ENCODE data around the gene L3MBTL2. TPM values are rescaled to one million over a fixed set of nuclear protein-coding genes. Genes with fewer than 3 reads are reported as not detected.
A peak's percentile ranks its signal among the peaks of the same experiment; 100 is the strongest.

Gene L3MBTL2
- total and polyA plus RNA-seq, 9 of the 15 experiments (the other 6 are each of a cell fraction or from before 2014, with no cell fraction given) = 10.3 to 23.1 (median 18.6) TPM

DNA sequence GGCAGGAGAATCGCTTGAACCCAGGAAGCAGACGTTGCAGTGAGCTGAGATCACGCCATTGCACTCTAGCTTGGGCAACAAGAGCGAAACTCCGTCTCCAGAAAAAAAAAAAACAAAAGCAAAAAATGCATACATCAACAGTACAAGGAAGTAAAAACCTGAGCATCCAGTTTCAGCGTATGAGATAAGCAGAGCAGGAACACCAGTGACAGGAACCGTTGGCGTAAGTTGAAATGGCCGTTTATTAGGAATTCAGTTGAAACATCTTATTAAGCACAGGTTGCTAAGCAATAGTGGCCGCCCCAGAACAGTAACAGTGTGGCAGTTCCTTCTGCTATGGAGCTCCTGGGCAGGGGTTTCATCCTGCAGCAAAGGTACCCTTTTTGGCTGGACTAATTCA lies 4.0 kb upstream of the L3MBTL2 start:
- no peaks in the 10 kb centered on the region for H3K9me3 ChIP-seq (replicated peaks; ENCODE audit: control insufficient read depth, insufficient read depth, low read depth, low read length)
- no peaks in the 10 kb centered on the region for H3K27me3 ChIP-seq (ENCODE audit: control insufficient read depth in 2 of 2, insufficient read depth in 2 of 2, low read length in 2 of 2)
- DNase-seq (ENCODE audit: extremely low read depth in 1 of 4, low spot score in 3 of 4) (no peak), FAIRE-seq (no peak), ATAC-seq (no peak)
- ChIA-PET CTCF (ENCODE audit: low intra/inter-chr PET ratio) (no interaction called here), POLR2A (no interaction called here)
- intact Hi-C loops (cut with micrococcal nuclease) = no loop called here
- 35% methylated on average over 6 of the region's 10 CpGs for WGBS (ENCODE audit: insufficient coverage, low coverage, missing lambda C conversion rate)
- H3K4me2 ChIP-seq (ENCODE audit: insufficient read depth, low read length) = peak overlapping the region; percentile 12; the same call in 1 of the 2 replicates
- no peak overlapping the region for H2AFZ ChIP-seq (ENCODE audit: low read depth, low read length)
- BruUV-seq (replicated peaks) = no TSS peak
- H3K79me2 ChIP-seq (ENCODE audit: control insufficient read depth, insufficient read depth, low read length) = peaks cover 10% of the 10 kb centered on the region
- no peak for TF ChIP-seq STAT5A (IDR thresholded peaks at IDR 0.05; ENCODE audit: borderline replicate concordance, low read length)
- TF ChIP-seq BCOR (IDR thresholded peaks at IDR 0.05) = no peak
- TF ChIP-seq, protein P1, sequence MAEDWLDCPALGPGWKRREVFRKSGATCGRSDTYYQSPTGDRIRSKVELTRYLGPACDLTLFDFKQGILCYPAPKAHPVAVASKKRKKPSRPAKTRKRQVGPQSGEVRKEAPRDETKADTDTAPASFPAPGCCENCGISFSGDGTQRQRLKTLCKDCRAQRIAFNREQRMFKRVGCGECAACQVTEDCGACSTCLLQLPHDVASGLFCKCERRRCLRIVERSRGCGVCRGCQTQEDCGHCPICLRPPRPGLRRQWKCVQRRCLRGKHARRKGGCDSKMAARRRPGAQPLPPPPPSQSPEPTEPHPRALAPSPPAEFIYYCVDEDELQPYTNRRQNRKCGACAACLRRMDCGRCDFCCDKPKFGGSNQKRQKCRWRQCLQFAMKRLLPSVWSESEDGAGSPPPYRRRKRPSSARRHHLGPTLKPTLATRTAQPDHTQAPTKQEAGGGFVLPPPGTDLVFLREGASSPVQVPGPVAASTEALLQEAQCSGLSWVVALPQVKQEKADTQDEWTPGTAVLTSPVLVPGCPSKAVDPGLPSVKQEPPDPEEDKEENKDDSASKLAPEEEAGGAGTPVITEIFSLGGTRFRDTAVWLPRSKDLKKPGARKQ (CRISPR knock-in tag; IDR thresholded peaks at IDR 0.05) = no peak
- TF ChIP-seq, protein P2, sequence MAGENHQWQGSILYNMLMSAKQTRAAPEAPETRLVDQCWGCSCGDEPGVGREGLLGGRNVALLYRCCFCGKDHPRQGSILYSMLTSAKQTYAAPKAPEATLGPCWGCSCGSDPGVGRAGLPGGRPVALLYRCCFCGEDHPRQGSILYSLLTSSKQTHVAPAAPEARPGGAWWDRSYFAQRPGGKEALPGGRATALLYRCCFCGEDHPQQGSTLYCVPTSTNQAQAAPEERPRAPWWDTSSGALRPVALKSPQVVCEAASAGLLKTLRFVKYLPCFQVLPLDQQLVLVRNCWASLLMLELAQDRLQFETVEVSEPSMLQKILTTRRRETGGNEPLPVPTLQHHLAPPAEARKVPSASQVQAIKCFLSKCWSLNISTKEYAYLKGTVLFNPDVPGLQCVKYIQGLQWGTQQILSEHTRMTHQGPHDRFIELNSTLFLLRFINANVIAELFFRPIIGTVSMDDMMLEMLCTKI (IDR thresholded peaks at IDR 0.05; ENCODE audit: partially characterized antibody) = no peak
- TF ChIP-seq CC2D1A (IDR thresholded peaks at IDR 0.05) = no peak
- TF ChIP-seq, protein P3, sequence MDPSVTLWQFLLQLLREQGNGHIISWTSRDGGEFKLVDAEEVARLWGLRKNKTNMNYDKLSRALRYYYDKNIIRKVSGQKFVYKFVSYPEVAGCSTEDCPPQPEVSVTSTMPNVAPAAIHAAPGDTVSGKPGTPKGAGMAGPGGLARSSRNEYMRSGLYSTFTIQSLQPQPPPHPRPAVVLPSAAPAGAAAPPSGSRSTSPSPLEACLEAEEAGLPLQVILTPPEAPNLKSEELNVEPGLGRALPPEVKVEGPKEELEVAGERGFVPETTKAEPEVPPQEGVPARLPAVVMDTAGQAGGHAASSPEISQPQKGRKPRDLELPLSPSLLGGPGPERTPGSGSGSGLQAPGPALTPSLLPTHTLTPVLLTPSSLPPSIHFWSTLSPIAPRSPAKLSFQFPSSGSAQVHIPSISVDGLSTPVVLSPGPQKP (CRISPR knock-in tag; IDR thresholded peaks at IDR 0.05) = no peak
- no peak for TF ChIP-seq XRCC5 (IDR thresholded peaks at IDR 0.05; ENCODE audit: low read depth, low read length)
- no peak overlapping the region for H3K4me3 ChIP-seq
- in situ Hi-C loops (cut with MboI) = no loop called here
- peaks cover 2 to 18% of the 10 kb centered on the region in 2 experiments; a peak in 3 of 5 replicates for H3K4me1 ChIP-seq (replicated peaks in 1 of 2; ENCODE audit: control insufficient read depth in 2 of 2, insufficient read depth in 2 of 2, low read length in 2 of 2)
- H3K27ac ChIP-seq (ENCODE audit: extremely low read depth, low read depth, low read length) = no peak overlapping the region
- no peaks in the 10 kb centered on the region for H3K9me1 ChIP-seq (ENCODE audit: control insufficient read depth, insufficient read depth, low read length)
- no peaks in the 10 kb centered on the region for H3K36me3 ChIP-seq (ENCODE audit: control insufficient read depth, insufficient read depth, low read length)
- H3K9ac ChIP-seq (ENCODE audit: insufficient read depth in 1 of 2, low read depth in 2 of 2, low read length in 2 of 2) = no peak overlapping the region
- no peaks in the 10 kb centered on the region for H4K20me1 ChIP-seq (replicated peaks; ENCODE audit: control insufficient read depth, insufficient read depth, low read length)

All from K562 (cell line).